K562 (cell line): ENCODE data around the gene KCNK1. TPM values are rescaled to one million over a fixed set of nuclear protein-coding genes. Genes with fewer than 3 reads are reported as not detected.

ENCODE experiments used
- ATAC-seq: fragments of 200-7000 bp; cut with Tn5 transposase; 3 replicates; pipeline ENCODE4 v1.9.1; 2020; ENCODE audit warnings: moderate library complexity
- BruUV-seq: library from RNA; stranded (reverse); fragments of 400-500 nt; replicated peaks from 2 replicates; lab custom pipeline; 2021; lab: Mats Ljungman, UMichigan
- CTCF ChIA-PET: fragments of 300-600 bp; formaldehyde crosslinking; extraction: SDS; loops from one replicate; lab custom pipeline; 2021; ENCODE audit warnings: low intra/inter-chr PET ratio; lab: Yijun Ruan, JAX
- POLR2A ChIA-PET: fragments of 300-600, 350-650 bp; sonication (Branson Sonifier 250); formaldehyde crosslinking; extraction: SDS; loops from one replicate; lab custom pipeline; 2021; ENCODE audit warnings: antibody characterized with exemption, inconsistent platforms; lab: Yijun Ruan, JAX
- DNase-seq, 4 experiments: peaks; one replicate each; pipeline versions ENCODE4 v3.0.0 to v3.0.0-alpha.2; 2011 to 2018; ENCODE audit warnings: low spot score in 3 of 4, mixed read lengths in 3 of 4; ENCODE audit errors: extremely low read depth in 1 of 4
- FAIRE-seq: peaks from 2 replicates; lab custom pipeline; 2011; peaks lifted over from hg19 to GRCh38; lab: Jason Lieb, UNC
- H2AFZ ChIP-seq: 2 replicates; pipeline ENCODE4 v1.6.0; 2011; ENCODE audit warnings: low read depth, low read length, control low read depth, inconsistent platforms
- H3K27ac ChIP-seq: fragments of 200-600 bp; 3 replicates; pipeline ENCODE4 v1.8.0; 2011; ENCODE audit warnings: low read depth, mild to moderate bottlenecking, control low read depth, inconsistent platforms, low read length, moderate library complexity, mixed read lengths; ENCODE audit errors: extremely low read depth
- H3K27me3 ChIP-seq, 2 experiments: fragments of 300-600 bp in 1 of 2; 2 replicates in 1 of 2; 3 replicates in 1 of 2; pipeline versions ENCODE4 v1.6.0 to v1.8.0; 2011; ENCODE audit warnings: inconsistent platforms in 2 of 2, low read length in 2 of 2, mild to moderate bottlenecking in 1 of 2, mixed read lengths in 1 of 2, moderate library complexity in 1 of 2; ENCODE audit not compliant: control insufficient read depth in 2 of 2, insufficient read depth in 2 of 2
- H3K36me3 ChIP-seq: fragments of 300-600 bp; 3 replicates; pipeline ENCODE4 v1.8.0; 2011; ENCODE audit warnings: mild to moderate bottlenecking, low read length, inconsistent platforms; ENCODE audit not compliant: control insufficient read depth, insufficient read depth
- H3K4me1 ChIP-seq, 2 experiments: fragments of 200-600 bp in 1 of 2; replicated peaks in 1 of 2; 2 replicates in 1 of 2; 3 replicates in 1 of 2; pipeline versions ENCODE4 v1.5.1 to v1.8.0; 2011; ENCODE audit warnings: inconsistent platforms in 2 of 2, low read length in 2 of 2, mild to moderate bottlenecking in 1 of 2, mixed read lengths in 1 of 2, moderate library complexity in 1 of 2; ENCODE audit not compliant: control insufficient read depth in 2 of 2, insufficient read depth in 2 of 2
- H3K4me2 ChIP-seq: 2 replicates; pipeline ENCODE4 v1.6.1; 2011; ENCODE audit warnings: low read length, control low read depth, inconsistent platforms, mixed read lengths; ENCODE audit not compliant: insufficient read depth
- H3K4me3 ChIP-seq: fragments of 200-600 bp; sonication (generic), shearing (Covaris generic); 2 replicates; pipeline ENCODE4 v1.5.1; 2016; ENCODE audit warnings: control low read depth, inconsistent platforms
- H3K79me2 ChIP-seq: fragments of 200-600 bp; 3 replicates; pipeline ENCODE4 v1.8.0; 2011; ENCODE audit warnings: low read length, inconsistent platforms; ENCODE audit not compliant: control insufficient read depth, insufficient read depth
- H3K9ac ChIP-seq, 2 experiments: 2 replicates each; pipeline versions ENCODE4 v1.6.0 to v1.6.1; 2011; ENCODE audit warnings: low read depth in 2 of 2, low read length in 2 of 2, control low read depth in 1 of 2, inconsistent platforms in 1 of 2, mild to moderate bottlenecking in 1 of 2, mixed read lengths in 1 of 2; ENCODE audit not compliant: insufficient read depth in 1 of 2
- H3K9me1 ChIP-seq: one replicate; pipeline ENCODE4 v1.6.0; 2011; ENCODE audit warnings: inconsistent platforms, mild to moderate bottlenecking, low read length, moderate library complexity; ENCODE audit not compliant: control insufficient read depth, insufficient read depth
- H3K9me3 ChIP-seq: replicated peaks from 2 replicates; pipeline ENCODE4 v1.5.1; 2011; ENCODE audit warnings: low read depth, low read length, inconsistent platforms; ENCODE audit not compliant: control insufficient read depth, insufficient read depth
- H4K20me1 ChIP-seq: replicated peaks from 2 replicates; pipeline ENCODE4 v1.6.1; 2011; ENCODE audit warnings: low read length, inconsistent platforms, mixed read lengths; ENCODE audit not compliant: control insufficient read depth, insufficient read depth
- BCL6 ChIP-seq: fragments of 250-450 bp; sonication (Bioruptor Pico); IDR thresholded peaks from 2 replicates; pipeline ENCODE4 v1.4.0; 2020
- FOXK2 ChIP-seq, 2 experiments: fragments of 450-650 bp; IDR thresholded peaks in 1 of 2; conservative IDR thresholded peaks in 1 of 2; 2 replicates each; pipeline ENCODE4 v1.6.1; 2016; ENCODE audit warnings: low read depth in 2 of 2, mild to moderate bottlenecking in 1 of 2
- PCBP2 ChIP-seq: fragments of 200-400 bp; formaldehyde crosslinking; IDR thresholded peaks from 2 replicates; pipeline ENCODE4 v1.6.1; 2018; ENCODE audit warnings: low read length, low read depth, mild to moderate bottlenecking, moderate library complexity; ENCODE audit not compliant: poor library complexity, severe bottlenecking
- SAFB ChIP-seq: fragments of 200-400 bp; formaldehyde crosslinking; IDR thresholded peaks from 2 replicates; pipeline ENCODE4 v1.6.1; 2017; ENCODE audit warnings: low read depth, low read length, borderline replicate concordance
- XRCC3 ChIP-seq: fragments of 450-650 bp; IDR thresholded peaks from 2 replicates; pipeline ENCODE4 v1.6.1; 2017; ENCODE audit warnings: mild to moderate bottlenecking, moderate library complexity
- ZC3H8 ChIP-seq: fragments of 450-650 bp; IDR thresholded peaks from 2 replicates; pipeline ENCODE4 v1.6.1; 2017
- ZNF24 ChIP-seq: fragments of 450-650 bp; IDR thresholded peaks from 2 replicates; pipeline ENCODE4 v1.6.1; 2016
- ZNF707 ChIP-seq: fragments of 250-450 bp; sonication (Bioruptor Pico); conservative IDR thresholded peaks from 2 replicates; pipeline ENCODE4 v1.8.0; 2022; ENCODE audit warnings: inconsistent platforms, mild to moderate bottlenecking, moderate library complexity
- WGBS: fragments of 100-300 bp; shearing (Covaris generic); methylation state at CpG from one replicate; pipeline ENCODE4 v1.1.6; 2016; ENCODE audit warnings: low coverage, mixed read lengths; ENCODE audit not compliant: insufficient coverage; ENCODE audit errors: missing lambda C conversion rate; 5-methylcytosine and 5-hydroxymethylcytosine counted together
- in situ Hi-C: fragments of 300-500 bp; cut with MboI; formaldehyde crosslinking; loops from 4 replicates; pipeline ENCODE4 v1.15.0; 2018; ENCODE audit warnings: inconsistent platforms, mixed read lengths
- intact Hi-C: fragments of 100-400 bp; cut with micrococcal nuclease; formaldehyde crosslinking; loops from 2 replicates; pipeline ENCODE4 v1.14.2; 2022
- polyA plus RNA-seq, 8 experiments: library from polyadenylated mRNA; depleted of rRNA in 4 of 8; stranded (reverse) in 5 of 8; unstranded in 3 of 8; fragments of >200 nt; fragmentation: Nextera tagmentation in 2 of 8; fragmentation: Illumina TruSeq in 1 of 8; extraction: Ambion mirVana in 2 of 8; extraction: Trizol in 1 of 8; gene quantifications; 2 replicates each; pipeline versions ENCODE4 v1.2.1 to v1.2.3, GENCODE V29; 2011 to 2014; ENCODE audit warnings: inconsistent platforms in 1 of 8, missing spikeins in 1 of 8
- total RNA-seq, 7 experiments: library from RNA; depleted of rRNA in 6 of 7; stranded (reverse); fragments of >200 nt in 6 of 7; fragmentation: Illumina TruSeq in 2 of 7; extraction: Trizol in 2 of 7; gene quantifications; 2 replicates each; pipeline versions ENCODE4 v1.2.1 to v1.2.3, GENCODE V29; 2011 to 2021; ENCODE audit warnings: low replicate concordance in 1 of 7
- TF ChIP-seq, protein P1 (sequence below): sonication (generic); formaldehyde crosslinking; IDR thresholded peaks from 2 replicates; pipeline ENCODE4 v1.8.1; 2023; ENCODE audit warnings: mild to moderate bottlenecking, missing genetic modification reagents
- TF ChIP-seq, protein P2 (sequence below): fragments of 250-450 bp; sonication (Bioruptor Pico); IDR thresholded peaks from 2 replicates; pipeline ENCODE4 v1.5.1; 2021; ENCODE audit warnings: mild to moderate bottlenecking

The KCNK1 gene
- total and polyA plus RNA-seq, 9 of the 15 experiments (the other 6 are each of a cell fraction or from before 2014, with no cell fraction given): 3.1 to 22.7 (median 6.0) TPM

DNA sequence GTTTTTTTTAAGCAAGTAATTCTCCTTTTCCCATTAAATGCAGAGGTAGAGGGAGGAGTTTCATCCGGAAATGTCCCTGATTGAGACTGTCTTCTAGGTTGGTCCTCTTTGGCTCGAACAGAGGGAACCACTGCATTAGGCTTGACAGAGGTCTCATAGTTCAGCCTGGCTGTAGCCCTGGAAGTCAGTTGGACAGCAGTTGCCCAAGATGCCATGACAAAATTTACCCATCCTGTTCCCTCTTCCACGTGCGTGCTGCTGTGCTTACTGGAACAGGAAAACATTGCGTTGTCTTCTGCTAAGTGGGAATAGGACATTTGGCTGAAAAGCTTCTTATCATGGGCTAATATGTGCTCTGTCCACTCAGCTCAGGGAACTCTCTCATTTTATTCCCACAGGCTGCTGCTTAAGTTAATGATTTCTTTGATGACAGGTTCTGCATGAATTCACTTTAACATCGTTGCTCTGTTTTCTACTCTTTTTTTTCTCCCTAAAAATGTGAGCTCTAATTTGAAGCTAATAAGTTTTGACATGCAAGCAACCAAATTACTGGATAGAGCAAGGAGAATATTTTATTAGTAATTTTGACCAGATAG lies 18.0 kb downstream of the KCNK1 start (continued):
- no peak for TF ChIP-seq XRCC3

GRCh38 chr1:233632436-233632835 lies 18.5 kb downstream of the KCNK1 start:
- peaks cover 40% of the 10 kb centered on the region for H3K36me3 ChIP-seq
- no peaks in the 10 kb centered on the region for H4K20me1 ChIP-seq
- FAIRE-seq (no peak), ATAC-seq (no peak), DNase-seq (no peak)
- TF ChIP-seq, protein P1, sequence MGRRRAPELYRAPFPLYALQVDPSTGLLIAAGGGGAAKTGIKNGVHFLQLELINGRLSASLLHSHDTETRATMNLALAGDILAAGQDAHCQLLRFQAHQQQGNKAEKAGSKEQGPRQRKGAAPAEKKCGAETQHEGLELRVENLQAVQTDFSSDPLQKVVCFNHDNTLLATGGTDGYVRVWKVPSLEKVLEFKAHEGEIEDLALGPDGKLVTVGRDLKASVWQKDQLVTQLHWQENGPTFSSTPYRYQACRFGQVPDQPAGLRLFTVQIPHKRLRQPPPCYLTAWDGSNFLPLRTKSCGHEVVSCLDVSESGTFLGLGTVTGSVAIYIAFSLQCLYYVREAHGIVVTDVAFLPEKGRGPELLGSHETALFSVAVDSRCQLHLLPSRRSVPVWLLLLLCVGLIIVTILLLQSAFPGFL: no peak
- TF ChIP-seq ZC3H8: no peak
- TF ChIP-seq ZNF24: no peak
- TF ChIP-seq ZNF707 (CRISPR knock-in tag): no peak
- TF ChIP-seq SAFB: no peak
- no peak for TF ChIP-seq BCL6 (CRISPR knock-in tag)
- TF ChIP-seq FOXK2 (conservative IDR thresholded peaks at IDR 0.05 in 1 of 2, IDR thresholded peaks at IDR 0.05 in 1 of 2; ENCODE audit: low read depth in 2 of 2): no peak
- no peak for TF ChIP-seq PCBP2
- TF ChIP-seq, protein P2, sequence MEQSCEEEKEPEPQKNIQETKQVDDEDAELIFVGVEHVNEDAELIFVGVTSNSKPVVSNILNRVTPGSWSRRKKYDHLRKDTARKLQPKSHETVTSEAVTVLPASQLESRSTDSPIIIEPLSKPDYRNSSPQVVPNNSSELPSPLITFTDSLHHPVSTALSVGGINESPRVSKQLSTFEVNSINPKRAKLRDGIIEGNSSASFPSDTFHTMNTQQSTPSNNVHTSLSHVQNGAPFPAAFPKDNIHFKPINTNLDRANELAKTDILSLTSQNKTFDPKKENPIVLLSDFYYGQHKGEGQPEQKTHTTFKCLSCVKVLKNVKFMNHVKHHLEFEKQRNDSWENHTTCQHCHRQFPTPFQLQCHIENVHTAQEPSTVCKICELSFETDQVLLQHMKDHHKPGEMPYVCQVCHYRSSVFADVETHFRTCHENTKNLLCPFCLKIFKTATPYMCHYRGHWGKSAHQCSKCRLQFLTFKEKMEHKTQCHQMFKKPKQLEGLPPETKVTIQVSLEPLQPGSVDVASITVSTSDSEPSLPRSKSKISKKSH (CRISPR knock-in tag): no peak
- WGBS: 67% methylated on average over 3 of the region's 3 CpGs
- no TSS peak for BruUV-seq
- H3K27me3 ChIP-seq: no peaks in the 10 kb centered on the region
- H3K79me2 ChIP-seq: peaks cover 28% of the 10 kb centered on the region
- ChIA-PET POLR2A (interaction anchor here (0.9 to 1.1 kb wide), 3 partner anchors 10 to 368 kb away, joined by 3 read pairs; no protein-coding TSS in a partner anchor), CTCF (no interaction called here)
- H2AFZ ChIP-seq: peak overlapping the region; percentile 5; the same call in 1 of the 2 replicates
- no peaks in the 10 kb centered on the region; the same call in 1 of the 2 replicates for H3K9me3 ChIP-seq
- peaks cover 8 to 43% of the 10 kb centered on the region in 2 experiments for H3K4me1 ChIP-seq
- in situ Hi-C loops: no loop called here
- intact Hi-C loops: loop anchor here (10.0 kb wide), 1 partner anchor 162 kb away; no protein-coding TSS in a partner anchor
- H3K4me2 ChIP-seq: no peak overlapping the region
- no peaks in the 10 kb centered on the region for H3K9me1 ChIP-seq
- no peak overlapping the region; the same call in 2 of the 3 replicates for H3K27ac ChIP-seq
- H3K9ac ChIP-seq: peak overlapping the region in 1 of 2 experiments; percentile 53; a peak in 1 of 4 replicates
- H3K4me3 ChIP-seq: no peak overlapping the region
